KOPT-K1 (cell line): ENCODE measurements around the gene DNAJB8.

Source experiments
- H3K27ac ChIP-seq: fragments of 200-600 bp; sonication (generic); 2 replicates; pipeline ENCODE4 v1.5.1; 2016; ENCODE audit warnings: antibody characterized with exemption, mild to moderate bottlenecking, low read depth, low read length; ENCODE audit not compliant: poor library complexity, severe bottlenecking
- H3K36me3 ChIP-seq: fragments of 200-600 bp; sonication (generic); 2 replicates; pipeline ENCODE4 v1.5.1; 2017; ENCODE audit warnings: antibody characterized with exemption, mild to moderate bottlenecking, low read length, moderate library complexity; ENCODE audit not compliant: insufficient read depth
- H3K9me3 ChIP-seq: fragments of 200-600 bp; sonication (generic); 2 replicates; pipeline ENCODE4 v1.5.1; 2017; ENCODE audit warnings: antibody characterized with exemption, low read length, mild to moderate bottlenecking; ENCODE audit not compliant: insufficient read depth, poor library complexity, severe bottlenecking

Gene DNAJB8

GRCh38 chr3:128468791-128469527, 2.3 kb upstream of the DNAJB8 start:
- Histone ChIP-seq H3K36me3 (no peaks in the 10 kb centered on the region), H3K9me3 (no peaks in the 10 kb centered on the region), H3K27ac (no peak overlapping the region)

DNA sequence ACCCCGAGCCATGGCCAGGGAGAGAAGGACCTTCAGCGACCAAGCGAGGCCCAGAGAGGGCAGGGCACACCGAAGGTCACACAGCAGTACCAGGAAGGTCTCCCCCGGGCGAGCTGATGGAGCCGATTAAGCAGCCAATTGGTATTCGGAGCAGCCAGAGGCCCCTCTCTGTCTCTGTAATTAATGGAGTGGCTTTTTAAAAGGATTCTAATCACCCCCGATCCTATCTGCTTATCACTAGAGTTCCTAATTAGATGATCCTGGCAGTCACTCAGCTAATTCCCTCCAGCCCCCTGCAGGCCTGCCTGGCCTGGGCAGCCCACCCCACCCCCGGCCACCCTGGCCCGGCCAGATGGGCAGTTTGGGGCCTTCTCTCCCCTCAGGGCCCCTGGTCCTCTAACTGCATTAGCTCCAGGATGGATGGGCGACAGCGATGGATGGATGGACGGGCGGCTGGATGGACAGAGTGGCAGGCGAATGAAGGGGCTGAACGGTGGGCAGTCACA, 1.6 kb upstream of the DNAJB8 start:
- Histone ChIP-seq H3K27ac (no peak overlapping the region), H3K9me3 (no peaks in the 10 kb centered on the region), H3K36me3 (no peaks in the 10 kb centered on the region)

DNA sequence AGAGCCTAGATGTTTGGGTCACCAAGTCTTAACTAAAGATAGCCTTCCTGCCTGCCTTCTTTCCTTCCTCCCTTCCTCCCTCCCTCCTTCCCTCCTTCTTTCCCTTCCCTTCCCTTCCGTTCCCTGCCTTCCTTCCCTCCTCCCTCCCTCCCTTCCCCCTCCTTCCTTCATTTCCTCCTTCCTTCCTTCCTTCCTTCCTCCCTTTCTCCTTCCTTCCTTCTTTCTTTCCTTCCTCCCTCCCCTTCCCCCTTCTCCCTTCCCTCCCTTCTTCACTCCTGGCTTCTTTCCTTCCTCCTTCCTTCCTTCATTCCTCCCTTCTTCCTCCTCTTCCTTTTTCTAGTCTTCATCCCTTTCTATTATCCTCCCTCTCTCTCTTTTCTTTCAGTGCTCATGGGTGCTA, 2.0 kb downstream of the DNAJB8 start:
- Histone ChIP-seq H3K27ac (no peak overlapping the region), H3K36me3 (no peaks in the 10 kb centered on the region), H3K9me3 (no peaks in the 10 kb centered on the region)

GRCh38 chr3:128464188-128464587, 2.5 kb downstream of the DNAJB8 start:
- Histone ChIP-seq H3K36me3 (no peaks in the 10 kb centered on the region), H3K27ac (no peak overlapping the region), H3K9me3 (no peaks in the 10 kb centered on the region)

DNA sequence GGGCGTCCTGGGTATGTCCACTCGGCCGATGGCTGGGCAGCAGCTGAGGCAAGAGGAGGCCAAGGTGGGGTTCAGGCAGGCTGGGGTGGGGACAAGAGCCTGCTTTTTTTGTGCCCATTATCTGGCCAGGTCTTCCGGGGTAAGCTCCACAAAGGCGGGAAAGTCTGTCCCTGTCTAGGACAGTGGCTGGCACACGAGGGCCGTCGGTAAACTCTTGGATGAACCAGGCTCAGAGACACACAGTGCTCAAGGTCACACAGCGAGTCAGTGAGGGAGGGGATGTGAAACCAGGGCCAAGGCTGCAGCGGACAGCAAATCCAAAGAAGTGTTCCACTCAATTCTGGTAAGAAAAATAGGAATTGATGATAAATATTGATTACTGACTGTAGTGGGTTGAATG, 2.9 kb downstream of the DNAJB8 start:
- Histone ChIP-seq H3K36me3 (no peaks in the 10 kb centered on the region), H3K27ac (no peak overlapping the region), H3K9me3 (no peaks in the 10 kb centered on the region)

GRCh38 chr3:128463354-128463753, 3.3 kb downstream of the DNAJB8 start:
- Histone ChIP-seq H3K9me3 (no peaks in the 10 kb centered on the region), H3K36me3 (no peaks in the 10 kb centered on the region), H3K27ac (no peak overlapping the region)

GRCh38 chr3:128462931-128463330, 3.8 kb downstream of the DNAJB8 start:
- Histone ChIP-seq H3K36me3 (no peaks in the 10 kb centered on the region), H3K27ac (no peak overlapping the region), H3K9me3 (no peaks in the 10 kb centered on the region)

DNA sequence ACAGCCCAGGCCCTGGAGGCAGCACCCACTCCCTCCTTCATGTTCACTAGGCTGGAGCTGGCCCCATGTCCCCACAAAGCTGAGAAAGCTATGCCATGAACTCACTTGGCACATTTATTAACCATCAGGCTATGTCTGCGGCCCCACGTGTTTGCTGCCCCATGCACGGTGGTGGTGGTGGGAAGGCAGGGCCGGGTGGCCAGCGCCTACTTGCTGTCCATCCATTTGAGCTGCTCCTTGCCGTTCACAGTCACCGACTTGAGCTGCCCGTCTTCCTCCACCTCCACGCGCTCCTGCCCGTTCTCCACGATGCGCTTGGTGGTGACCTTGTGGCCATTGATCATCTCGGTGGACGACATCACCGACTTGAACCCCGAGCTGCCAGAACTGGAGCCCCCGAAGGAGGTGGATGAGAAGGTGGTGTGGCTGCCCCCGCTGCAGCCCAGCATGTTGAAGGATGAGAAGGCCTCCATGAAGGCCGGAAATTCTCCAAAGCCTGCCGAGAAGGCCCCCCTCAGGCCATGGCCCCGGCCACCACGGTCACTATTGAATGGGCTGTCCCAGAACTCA, 4.3 kb downstream of the DNAJB8 start:
- Histone ChIP-seq H3K36me3 (no peaks in the 10 kb centered on the region), H3K9me3 (no peaks in the 10 kb centered on the region), H3K27ac (no peak overlapping the region)

- H3K9me3 ChIP-seq, result no peaks in the 10 kb centered on the region
- no peaks in the 10 kb centered on the region for H3K36me3 ChIP-seq
- H3K27ac ChIP-seq, result no peak overlapping the region
Measured at GRCh38 chr3:128461731-128462130, 5.0 kb downstream of the DNAJB8 start.

DNA sequence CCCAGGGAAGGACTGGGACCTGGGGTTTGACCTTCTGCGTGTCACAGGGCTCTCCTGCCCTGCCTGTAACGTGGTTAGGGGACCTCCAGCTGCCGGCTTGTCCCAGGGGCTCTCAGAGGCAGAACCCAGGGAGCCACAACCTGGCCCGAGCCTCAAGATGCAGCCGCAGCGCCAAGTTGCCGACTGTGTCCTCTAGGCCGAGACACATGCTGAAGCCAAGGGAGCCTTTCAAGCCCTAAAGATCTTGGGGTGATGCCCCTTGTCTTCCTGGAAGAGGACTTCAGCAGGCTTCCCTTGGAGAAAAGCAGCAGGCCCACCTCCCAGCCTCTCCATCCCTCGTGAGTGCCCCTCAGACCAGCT, 7.2 kb downstream of the DNAJB8 start:
- Histone ChIP-seq H3K9me3 (no peaks in the 10 kb centered on the region), H3K27ac (no peak overlapping the region), H3K36me3 (no peaks in the 10 kb centered on the region)

DNA sequence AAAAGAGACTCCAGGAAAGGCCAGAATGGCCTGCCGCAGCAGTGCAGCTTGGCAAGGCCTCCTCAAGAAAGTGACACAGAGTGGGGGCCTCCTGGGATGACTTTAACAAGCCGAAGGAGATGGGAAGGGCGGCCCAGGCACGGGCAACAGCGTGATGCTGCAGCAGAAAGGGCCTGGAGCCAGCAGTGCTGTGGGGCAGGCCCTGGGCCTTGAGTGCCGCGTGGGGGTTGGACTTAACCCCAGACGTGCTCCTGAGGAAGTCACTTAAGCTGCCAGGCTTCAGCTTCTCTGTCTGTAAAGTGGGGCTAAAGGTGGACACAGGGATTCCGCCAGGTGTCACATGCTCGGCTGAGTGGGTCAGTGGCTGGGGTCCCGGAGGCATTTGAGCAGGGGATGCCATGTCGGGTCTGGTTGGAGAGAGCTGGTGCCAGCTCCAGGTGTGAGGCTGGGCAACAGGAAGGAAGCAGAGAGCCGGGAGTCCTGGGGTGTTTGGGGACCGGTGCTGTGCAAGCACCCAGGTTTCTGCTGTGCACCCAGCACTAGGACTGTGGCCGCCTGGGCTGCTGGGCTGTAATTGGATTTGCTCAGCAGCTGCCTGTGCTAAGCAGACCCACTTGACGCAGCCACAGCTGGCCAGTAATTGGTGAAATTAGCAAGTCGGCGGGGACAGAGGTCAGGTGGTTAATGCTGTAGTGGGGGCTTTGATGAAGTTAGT, 7.8 kb downstream of the DNAJB8 start:
- Histone ChIP-seq H3K27ac (no peak overlapping the region), H3K36me3 (no peaks in the 10 kb centered on the region), H3K9me3 (no peaks in the 10 kb centered on the region)

- Histone ChIP-seq H3K9me3 (no peaks in the 10 kb centered on the region), H3K27ac (no peak overlapping the region), H3K36me3 (no peaks in the 10 kb centered on the region)
Measured at GRCh38 chr3:128457937-128458336, 8.8 kb downstream of the DNAJB8 start.

- H3K27ac ChIP-seq, result no peak overlapping the region
- H3K36me3 ChIP-seq, result no peaks in the 10 kb centered on the region
- H3K9me3 ChIP-seq, result no peaks in the 10 kb centered on the region
Measured at GRCh38 chr3:128456776-128457715, 9.6 kb downstream of the DNAJB8 start.

DNA sequence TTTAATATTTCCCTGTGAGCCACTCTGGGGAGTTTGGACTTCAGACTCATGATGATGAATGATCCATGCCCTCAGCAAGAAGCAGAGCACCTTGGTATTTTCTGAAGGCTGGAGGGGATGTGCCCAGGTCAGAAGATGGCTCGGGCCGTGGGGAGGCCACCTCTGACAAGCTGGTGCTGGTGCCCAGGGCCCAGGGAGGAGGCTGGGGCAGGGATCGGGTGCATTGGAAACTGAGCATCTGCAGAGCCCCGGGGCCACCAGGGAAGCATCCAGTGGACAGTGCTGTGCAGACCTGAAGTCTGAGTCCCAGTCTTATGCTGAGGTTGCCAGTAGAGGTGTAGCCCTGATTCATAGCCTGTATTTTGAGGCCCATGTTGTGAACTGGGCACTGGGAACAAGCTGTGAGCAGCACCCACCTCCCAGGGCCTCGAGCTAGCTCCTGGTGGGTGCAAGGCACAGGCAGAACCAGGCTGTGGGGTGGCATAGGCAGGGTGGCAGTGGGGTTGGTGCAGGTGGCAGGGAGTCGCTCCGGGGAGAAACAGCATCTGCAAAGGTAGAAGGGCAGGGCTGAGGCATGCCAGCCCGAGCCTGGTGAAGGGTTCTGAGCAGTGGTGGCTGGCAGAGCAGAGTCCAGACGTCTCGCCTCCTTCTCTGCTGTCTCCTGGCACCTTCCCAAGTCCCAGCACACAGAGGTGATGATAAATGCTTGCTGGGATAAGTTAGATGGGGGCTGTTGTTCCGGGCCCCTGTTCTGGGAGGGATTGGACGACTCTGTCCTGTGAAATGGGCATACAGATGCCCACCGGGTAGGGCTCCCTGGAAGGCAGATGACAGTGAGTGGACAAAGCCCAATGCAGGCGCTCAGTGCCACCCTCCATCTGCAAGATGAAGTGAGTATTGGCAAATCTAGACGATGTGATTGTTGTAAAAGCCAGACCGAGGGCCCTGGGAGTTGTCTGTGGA, 10.6 kb downstream of the DNAJB8 start:
- no peak overlapping the region for H3K27ac ChIP-seq
- no peaks in the 10 kb centered on the region for H3K36me3 ChIP-seq
- no peaks in the 10 kb centered on the region for H3K9me3 ChIP-seq
